Measurements from ENCODE around the gene ZSCAN4.

Gene ZSCAN4

DNA sequence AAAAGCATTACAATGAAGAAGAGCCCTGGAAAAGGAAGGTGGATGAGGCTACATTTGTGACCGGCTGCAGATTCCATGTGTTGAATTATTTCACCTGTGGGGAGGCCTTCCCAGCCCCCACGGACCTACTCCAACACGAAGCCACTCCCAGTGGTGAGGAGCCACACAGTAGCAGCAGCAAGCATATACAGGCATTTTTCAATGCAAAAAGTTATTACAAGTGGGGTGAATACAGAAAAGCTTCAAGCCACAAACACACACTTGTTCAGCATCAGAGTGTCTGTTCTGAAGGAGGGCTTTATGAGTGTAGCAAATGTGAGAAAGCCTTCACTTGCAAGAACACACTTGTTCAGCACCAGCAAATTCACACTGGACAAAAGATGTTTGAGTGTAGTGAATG, 18.0 kb downstream of the ZSCAN4 start:
- DNase-seq, result no peak

GRCh38 chr19:57687363-57688010, 18.8 kb downstream of the ZSCAN4 start:
- no peak for DNase-seq

DNA sequence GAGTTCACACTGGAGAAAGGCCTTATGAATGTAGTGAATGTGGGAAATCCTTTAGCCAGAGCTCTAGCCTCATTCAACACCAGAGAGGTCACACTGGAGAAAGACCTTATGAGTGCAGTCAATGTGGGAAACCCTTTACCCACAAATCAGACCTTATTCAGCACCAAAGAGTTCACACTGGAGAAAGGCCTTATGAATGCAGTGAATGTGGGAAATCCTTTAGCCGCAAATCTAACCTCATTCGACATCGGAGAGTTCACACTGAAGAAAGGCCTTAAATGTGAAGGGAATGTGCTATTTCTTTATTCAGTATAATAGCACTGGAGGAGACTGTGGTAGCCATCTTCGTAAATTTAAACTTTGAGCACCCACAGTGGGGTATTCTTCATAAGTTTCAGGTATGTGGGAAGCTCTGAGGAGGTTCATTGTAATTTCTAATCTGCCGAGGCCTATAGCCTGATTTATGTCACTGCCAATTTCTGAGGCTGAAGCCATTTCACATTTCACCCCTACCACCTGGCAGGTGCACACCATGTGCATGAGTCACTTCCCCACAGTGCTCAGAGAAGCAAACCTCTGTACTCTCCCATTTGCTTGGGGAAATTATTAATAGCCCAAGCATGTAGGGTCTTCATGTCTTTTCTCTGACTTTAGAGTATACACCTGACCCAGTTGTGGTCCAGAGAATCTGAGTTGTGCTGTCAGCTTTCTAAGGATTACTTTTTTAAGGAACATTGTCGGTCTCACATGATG, 19.5 kb downstream of the ZSCAN4 start:
- no peak for DNase-seq

- DNase-seq, result no peak
Observed at GRCh38 chr19:57689750-57690149, 21.0 kb downstream of the ZSCAN4 start.

DNA sequence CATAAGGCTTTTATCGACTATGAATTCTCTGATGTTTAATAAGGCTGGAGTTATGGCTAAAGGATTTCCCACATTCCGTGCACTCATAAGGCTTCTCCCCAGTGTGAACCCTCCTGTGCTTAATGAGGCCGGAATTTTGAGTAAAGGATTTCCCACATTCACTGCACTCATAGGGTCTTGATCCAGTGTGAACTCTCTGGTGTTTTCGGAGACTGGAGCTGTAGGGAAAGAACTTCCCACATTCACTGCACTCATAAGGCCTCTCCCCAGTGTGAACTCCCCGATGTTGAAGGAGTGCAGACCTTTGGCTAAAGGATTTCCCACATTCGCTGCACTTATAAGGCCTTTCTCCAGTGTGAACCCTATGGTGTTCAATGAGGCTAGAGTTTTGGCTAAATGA, 32.9 kb downstream of the ZSCAN4 start:
- DNase-seq, result no peak

DNA sequence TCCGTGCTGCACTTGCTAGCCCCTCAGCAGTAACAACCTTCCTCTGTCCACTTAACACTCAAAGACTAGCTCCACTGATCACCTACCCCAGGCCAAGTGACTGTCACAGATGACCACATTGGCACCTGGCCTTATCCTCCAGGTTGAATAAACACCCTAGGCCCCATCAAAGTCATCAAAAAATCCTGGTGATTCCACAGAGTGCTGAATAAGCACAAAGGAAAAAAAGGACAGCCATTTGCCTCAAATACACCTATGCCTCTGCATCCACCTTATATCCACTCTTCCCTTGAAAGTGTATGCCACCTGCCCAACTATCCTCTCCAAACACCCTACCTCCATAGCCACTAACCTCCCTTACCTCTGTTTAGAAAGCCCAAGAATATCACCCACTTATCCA, 37.6 kb downstream of the ZSCAN4 start:
- DNase-seq, result no peak

GRCh38 chr19:57708641-57709361, 40.1 kb downstream of the ZSCAN4 start, which contains the start of gene ZNF154:
ZNF154 (minus strand) TSS chr19:57709204; CDS start chr19:57708971, 233 bp downstream.
- DNase-seq, result peak in 1 of 4 experiments; percentile 5

DNA sequence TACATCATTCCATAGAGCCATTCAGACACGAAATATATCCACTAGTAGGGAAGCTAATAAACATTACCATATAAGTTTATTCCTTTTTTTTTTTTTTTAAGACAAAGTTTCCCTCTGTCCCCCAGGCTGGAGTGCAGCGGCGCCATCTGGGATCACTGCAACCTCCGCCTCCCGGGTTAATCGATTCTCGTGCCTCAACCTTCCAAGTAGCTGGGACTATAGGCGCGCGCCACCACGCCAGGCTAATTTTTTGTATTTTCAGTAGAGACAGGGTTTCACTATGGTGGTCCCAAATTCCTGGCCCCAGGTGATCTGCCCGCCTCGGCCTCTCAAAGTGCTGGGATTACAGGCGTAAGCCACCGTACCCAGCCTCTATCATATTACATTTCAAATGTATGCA, 40.9 kb downstream of the ZSCAN4 start:
- DNase-seq, result no peak

GRCh38 chr19:57712222-57712621, 43.5 kb downstream of the ZSCAN4 start:
- DNase-seq, result no peak

DNA sequence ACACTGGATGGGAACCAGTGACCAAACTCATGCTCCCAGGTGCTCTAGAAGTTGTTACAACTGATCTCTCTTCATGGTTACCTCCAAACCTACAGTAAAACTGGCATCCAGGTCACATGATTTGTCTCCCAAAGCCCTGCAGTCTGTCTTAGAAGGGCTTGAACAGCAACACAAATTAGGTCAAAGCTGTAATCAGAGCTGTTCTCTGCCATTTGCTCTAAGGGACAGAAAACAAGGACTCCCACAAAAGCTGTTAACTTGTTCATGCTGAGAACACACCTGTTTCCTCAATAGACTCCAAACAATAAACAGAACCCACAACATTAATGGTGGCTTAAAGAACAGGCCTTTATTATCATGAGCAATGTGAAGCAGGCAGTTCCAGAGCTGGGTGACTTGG, 50.7 kb downstream of the ZSCAN4 start:
- DNase-seq, result no peak

- no peak for DNase-seq
Observed at GRCh38 chr19:57719901-57720519, 51.3 kb downstream of the ZSCAN4 start.

GRCh38 chr19:57720878-57721277, 52.1 kb downstream of the ZSCAN4 start:
- DNase-seq, result no peak
